Measurements from ENCODE around the gene SLC35D3.
"Not testable (repeated sequence)": the region's sequence is repeated elsewhere in the genome, so short reads cannot be mapped to it uniquely, and the experiment has no call there.

The SLC35D3 gene

GRCh38 chr6:136921936-136922684 is at the start of gene SLC35D3:
SLC35D3 (plus strand) TSS chr6:136922301; CDS start chr6:136922429, 128 bp downstream.
- peak in 1 of 56 donors; percentile 9 for DNase-seq

- no peak for DNase-seq
These were observed 48.4 kb upstream of the SLC35D3 start for GRCh38 chr6:136873748-136874147.

- DNase-seq: not testable (repeated sequence)
These were observed 45.6 kb upstream of the SLC35D3 start for GRCh38 chr6:136876469-136876868.

- no peak for DNase-seq
These were observed 41.2 kb upstream of the SLC35D3 start for GRCh38 chr6:136880748-136881460.

GRCh38 chr6:136886091-136886490 is 36.0 kb upstream of the SLC35D3 start:
- DNase-seq: no peak

DNA sequence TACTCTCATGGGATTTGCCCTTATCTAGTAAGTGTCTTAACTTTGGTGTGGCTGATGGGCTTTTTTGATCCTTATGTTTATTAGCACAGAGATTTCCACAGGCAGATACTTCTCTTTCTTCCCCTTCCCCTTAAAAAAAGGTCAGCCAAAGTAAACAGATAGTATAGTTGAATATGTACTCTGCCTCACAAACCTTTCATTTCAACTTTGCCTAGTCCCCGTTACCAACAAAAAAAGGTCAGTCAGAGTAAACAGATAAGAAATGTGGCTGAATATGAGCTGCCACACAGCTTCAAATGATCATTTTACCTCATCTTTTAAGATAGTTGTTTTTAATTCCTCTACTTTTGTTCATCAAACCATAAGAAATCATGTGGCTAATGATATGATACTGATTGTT is 34.1 kb upstream of the SLC35D3 start:
- DNase-seq: no peak

- no peak for DNase-seq
These were observed 32.6 kb upstream of the SLC35D3 start for GRCh38 chr6:136889271-136890193.

GRCh38 chr6:136890194-136890839 is 31.8 kb upstream of the SLC35D3 start:
- no peak for DNase-seq

GRCh38 chr6:136890986-136891385 is 31.1 kb upstream of the SLC35D3 start:
- DNase-seq: no peak

DNA sequence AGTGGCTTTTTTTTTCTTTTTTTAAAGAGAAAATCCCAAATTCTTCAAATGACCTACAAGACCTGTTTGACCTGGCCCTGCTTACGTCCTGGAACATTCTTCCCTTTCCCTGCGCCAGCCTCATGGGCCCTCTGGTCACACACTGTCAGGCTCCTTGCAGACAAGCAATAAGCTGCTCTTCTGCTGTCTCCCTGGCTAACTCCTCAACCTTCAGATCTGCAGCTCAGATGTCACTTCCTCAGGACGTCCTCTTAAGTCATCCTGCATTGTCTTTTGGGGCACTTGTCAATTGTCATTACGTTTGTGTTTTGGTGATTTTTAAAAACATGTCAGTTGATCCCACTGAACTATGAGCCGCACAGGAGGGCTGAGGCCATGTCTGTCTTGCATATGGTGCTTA is 28.9 kb upstream of the SLC35D3 start:
- no peak for DNase-seq

DNA sequence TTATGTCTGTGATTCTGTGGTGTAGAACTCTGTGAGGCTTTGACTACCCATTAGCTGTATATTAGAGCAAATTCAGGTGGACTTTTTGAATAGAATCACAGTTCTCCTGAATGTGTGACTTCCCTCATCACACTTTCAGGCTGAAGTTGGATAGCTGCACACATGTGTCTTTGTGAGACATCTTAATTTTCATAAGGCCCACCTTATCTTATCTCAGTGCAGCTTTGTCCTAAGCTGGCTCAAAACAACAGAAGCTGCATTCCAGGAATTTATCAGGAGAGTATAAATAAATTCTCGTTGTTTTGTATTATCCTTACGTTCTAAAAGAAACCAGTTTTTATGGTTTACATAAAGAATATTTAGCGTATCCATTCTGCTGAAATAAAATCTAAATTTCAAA is 26.2 kb upstream of the SLC35D3 start:
- no peak for DNase-seq

GRCh38 chr6:136897071-136897470 is 25.0 kb upstream of the SLC35D3 start:
- DNase-seq: no peak

- no peak for DNase-seq
These were observed 20.8 kb upstream of the SLC35D3 start for GRCh38 chr6:136901212-136901784.

GRCh38 chr6:136904477-136904876 is 17.6 kb upstream of the SLC35D3 start:
- not testable (repeated sequence) for DNase-seq

GRCh38 chr6:136914947-136915346 is 7.2 kb upstream of the SLC35D3 start:
- DNase-seq: no peak

GRCh38 chr6:136918706-136919105 is 3.4 kb upstream of the SLC35D3 start:
- DNase-seq: no peak

DNA sequence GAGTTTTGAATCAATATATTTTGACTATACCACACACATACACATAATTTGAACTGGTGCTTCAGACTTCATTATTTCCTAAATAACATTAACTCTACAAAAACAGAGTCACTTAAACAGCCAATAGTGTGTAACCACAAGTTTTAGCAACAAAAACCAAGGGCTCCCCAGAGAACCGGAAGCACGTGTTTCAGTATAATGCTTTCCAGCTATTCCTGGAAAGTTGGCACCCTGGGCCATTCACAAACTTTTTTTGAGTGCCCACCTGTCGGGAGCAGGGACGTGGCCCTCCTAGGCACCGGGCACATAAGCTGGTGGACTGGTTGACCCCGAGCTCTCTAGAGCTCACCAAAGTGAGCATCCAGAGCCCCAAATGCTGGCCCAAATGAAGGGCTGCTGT is 1.9 kb upstream of the SLC35D3 start:
- DNase-seq: no peak

- DNase-seq: no peak
These were observed 1.3 kb upstream of the SLC35D3 start for GRCh38 chr6:136920671-136921380.

- DNase-seq: no peak
These were observed 643 bp upstream of the SLC35D3 start for GRCh38 chr6:136921381-136921935.

GRCh38 chr6:136922685-136923006 is 545 bp downstream of the SLC35D3 start:
- no peak for DNase-seq

Measured in amygdala (tissue), 56 donors.